ENCODE data around the gene NOP9.

The NOP9 gene

GRCh38 chr14:24277071-24277470 is 22.6 kb upstream of the NOP9 start:
- TF ChIP-seq CTCF (IDR thresholded peaks at IDR 0.05; ENCODE audit: control insufficient read depth, extremely low read depth, insufficient read depth): no peak
- no peak overlapping the region for H3K4me3 ChIP-seq (ENCODE audit: low read depth, low read length)
- DNase-seq (ENCODE audit: low read depth): no peak

- no peak overlapping the region for H3K4me3 ChIP-seq (ENCODE audit: low read depth, low read length)
- no peak for DNase-seq (ENCODE audit: low read depth)
- no peak for TF ChIP-seq CTCF (IDR thresholded peaks at IDR 0.05; ENCODE audit: control insufficient read depth, extremely low read depth, insufficient read depth)
Observed at GRCh38 chr14:24277606-24278321, 21.9 kb upstream of the NOP9 start.

GRCh38 chr14:24278424-24278823 is 21.2 kb upstream of the NOP9 start:
- no peak for TF ChIP-seq CTCF (IDR thresholded peaks at IDR 0.05; ENCODE audit: control insufficient read depth, extremely low read depth, insufficient read depth)
- H3K4me3 ChIP-seq (ENCODE audit: low read depth, low read length): no peak overlapping the region

GRCh38 chr14:24279301-24280186 is 20.1 kb upstream of the NOP9 start:
- no peak for DNase-seq (ENCODE audit: low read depth)
- TF ChIP-seq CTCF (IDR thresholded peaks at IDR 0.05; ENCODE audit: control insufficient read depth, extremely low read depth, insufficient read depth): 0 out of 2 replicates have a peak, but pooled peaks have one; percentile 12
- no peak overlapping the region for H3K4me3 ChIP-seq (ENCODE audit: low read depth, low read length)

More at GRCh38 chr14:24278424-24278823, 21.2 kb upstream of the NOP9 start:
- DNase-seq (ENCODE audit: low read depth): no peak

- no peak for TF ChIP-seq CTCF (IDR thresholded peaks at IDR 0.05; ENCODE audit: control insufficient read depth, extremely low read depth, insufficient read depth)
- H3K4me3 ChIP-seq (ENCODE audit: low read depth, low read length): no peak overlapping the region
- no peak for DNase-seq (ENCODE audit: low read depth)
Observed at GRCh38 chr14:24280797-24281460, 18.7 kb upstream of the NOP9 start.

GRCh38 chr14:24281636-24282035 is 18.0 kb upstream of the NOP9 start:
- DNase-seq (ENCODE audit: low read depth): no peak
- TF ChIP-seq CTCF (IDR thresholded peaks at IDR 0.05; ENCODE audit: control insufficient read depth, extremely low read depth, insufficient read depth): no peak
- no peak overlapping the region for H3K4me3 ChIP-seq (ENCODE audit: low read depth, low read length)
